GM10248 (cell line): ENCODE measurements around the gene REEP6.

Experiments used
- CTCF ChIA-PET: fragments of 300-600 bp; sonication (Branson Sonifier 250); formaldehyde crosslinking; extraction: SDS; loops from one replicate; lab custom pipeline; 2021; ENCODE audit warnings: antibody characterized with exemption; lab: Yijun Ruan, JAX
- POLR2A ChIA-PET: fragments of 350-650 bp; sonication (Branson Sonifier 250); formaldehyde crosslinking; extraction: SDS; loops from one replicate; lab custom pipeline; 2020; ENCODE audit warnings: antibody characterized with exemption; lab: Yijun Ruan, JAX
- DNase-seq: peaks from one replicate; pipeline ENCODE4 v3.0.0; 2012; ENCODE audit errors: extremely low spot score
- CTCF ChIP-seq: IDR thresholded peaks from 2 replicates; pipeline ENCODE4 v1.5.1; 2012; ENCODE audit warnings: mild to moderate bottlenecking, low read depth; ENCODE audit errors: extremely low read depth, missing control alignments, control extremely low read depth

Gene REEP6

DNA sequence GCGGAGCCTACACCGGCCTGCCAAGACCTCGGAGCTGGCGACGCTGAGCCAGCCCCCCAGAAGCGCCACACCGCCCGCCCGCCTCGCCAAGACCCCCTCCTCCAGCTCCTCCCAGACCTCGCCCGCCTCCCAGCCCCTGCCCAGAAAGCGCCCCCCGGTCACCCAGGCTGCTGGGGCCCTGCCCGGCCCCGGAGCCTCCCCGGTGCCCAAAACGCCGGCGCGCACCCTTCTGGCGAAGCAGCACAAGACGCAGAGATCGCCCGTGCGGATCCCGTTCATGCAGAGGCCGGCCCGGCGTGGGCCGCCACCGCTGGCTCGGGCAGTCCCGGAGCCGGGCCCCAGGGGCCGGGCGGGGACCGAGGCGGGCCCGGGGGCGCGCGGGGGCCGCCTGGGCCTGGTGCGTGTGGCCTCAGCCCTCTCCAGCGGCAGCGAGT, 22.1 kb upstream of the REEP6 start:
- ChIA-PET CTCF (interaction anchor here (1.3 to 2.3 kb wide), 3 partner anchors 11 to 24 kb away, joined by 3 to 8 read pairs (median 6); no protein-coding TSS in a partner anchor), POLR2A (no interaction called here)
- no peak for DNase-seq
- TF ChIP-seq CTCF, result peak; percentile 6

GRCh38 chr19:1469255-1470054, 21.5 kb upstream of the REEP6 start:
- DNase-seq, result no peak
- TF ChIP-seq CTCF, result no peak
- POLR2A ChIA-PET, result no interaction called here
- CTCF ChIA-PET, result interaction anchor here (1.3 to 2.3 kb wide), 3 partner anchors 11 to 25 kb away, joined by 3 to 8 read pairs (median 6); no protein-coding TSS in a partner anchor

DNA sequence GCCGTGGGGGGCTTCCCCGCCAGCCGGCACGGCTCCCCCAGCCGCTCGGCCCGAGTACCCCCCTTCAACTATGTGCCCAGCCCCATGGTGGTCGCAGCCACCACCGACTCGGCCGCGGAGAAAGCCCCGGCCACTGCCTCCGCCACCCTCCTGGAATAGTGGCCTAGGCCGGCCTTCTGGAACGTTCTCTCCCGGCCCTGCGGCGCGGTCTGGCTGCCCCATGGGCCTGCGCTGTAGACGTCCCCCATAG, 21.0 kb upstream of the REEP6 start:
- DNase-seq, result no peak
- ChIA-PET CTCF (no interaction called here), POLR2A (no interaction called here)
- TF ChIP-seq CTCF, result no peak

GRCh38 chr19:1470305-1471009, 20.5 kb upstream of the REEP6 start:
- CTCF ChIA-PET, result no interaction called here
- TF ChIP-seq CTCF, result no peak
- POLR2A ChIA-PET, result no interaction called here
- DNase-seq, result peak; percentile 74

DNA sequence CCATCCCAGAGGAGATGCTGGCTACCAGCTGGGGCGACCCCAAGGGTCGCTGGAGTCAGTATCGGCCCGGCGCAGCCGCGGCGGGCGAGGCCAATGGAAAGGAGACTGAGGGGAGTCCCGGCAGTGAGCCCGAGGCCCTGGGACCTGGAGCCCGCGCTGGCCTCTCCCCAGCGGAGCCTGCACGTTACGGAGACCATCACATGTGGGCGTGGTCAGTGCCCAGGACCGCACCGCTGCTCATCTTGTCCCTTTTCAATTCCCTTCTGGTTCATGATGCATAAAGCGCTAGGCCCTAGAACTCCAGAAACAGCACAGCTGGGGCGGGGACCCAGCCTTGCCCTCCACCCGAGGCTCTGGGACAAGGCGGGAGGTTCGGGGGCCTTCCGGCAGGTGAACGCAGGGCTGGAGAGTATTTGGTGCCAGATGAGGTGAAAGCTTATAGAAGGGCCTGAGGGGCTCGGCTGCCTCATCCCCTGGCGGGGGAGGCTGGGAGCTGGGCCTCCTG, 19.9 kb upstream of the REEP6 start:
- POLR2A ChIA-PET, result no interaction called here
- no peak for TF ChIP-seq CTCF
- no peak for DNase-seq
- CTCF ChIA-PET, result no interaction called here

DNA sequence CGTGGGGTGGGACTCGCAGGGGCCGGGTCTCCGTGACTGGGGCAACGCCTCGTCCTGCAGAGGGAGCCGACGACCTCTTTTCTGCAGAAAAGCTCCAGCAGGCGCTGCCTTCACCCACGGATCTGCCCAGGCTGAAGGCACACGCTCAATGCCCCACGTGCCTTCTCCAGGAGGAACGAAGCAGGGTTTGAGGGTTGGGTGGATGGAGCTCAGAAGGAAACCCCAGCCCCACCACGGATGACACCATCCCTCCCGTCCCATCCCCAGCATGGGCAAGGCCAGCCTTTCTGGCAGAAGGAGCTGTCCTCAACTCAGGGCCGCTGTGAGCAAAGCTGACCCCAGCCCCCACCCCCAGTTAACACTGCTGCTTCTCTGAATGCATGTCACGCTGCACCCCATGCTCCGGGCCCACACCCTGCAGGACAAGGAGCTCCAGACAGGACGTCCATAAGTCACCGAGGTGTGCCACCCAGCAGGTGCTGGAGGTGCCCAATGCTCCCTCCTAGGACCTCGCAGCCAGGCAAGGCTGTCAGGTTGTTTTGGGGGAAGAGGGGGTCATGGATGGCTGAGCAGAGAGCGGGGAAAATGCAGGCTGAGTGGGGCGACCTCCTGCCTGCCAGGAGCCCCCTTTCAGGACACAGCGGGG, 19.3 kb upstream of the REEP6 start:
- no peak for DNase-seq
- no peak for TF ChIP-seq CTCF
- CTCF ChIA-PET, result interaction anchor here (1.0 to 1.3 kb wide), 3 partner anchors 26 to 74 kb away, joined by 3 to 4 read pairs (median 4); no protein-coding TSS in a partner anchor
- POLR2A ChIA-PET, result interaction anchor here (0.6 kb wide), 2 partner anchors 8 to 27 kb away, joined by 3 to 5 read pairs; no protein-coding TSS in a partner anchor
